GM12892 (cell line): ENCODE measurements around the gene ACOX2.

ENCODE experiments used
- POLR2A ChIP-seq: IDR thresholded peaks from 2 replicates; pipeline ENCODE4 v1.6.1; 2011; ENCODE audit warnings: low read depth, low read length, control low read depth
- POLR2AphosphoS5 ChIP-seq: IDR thresholded peaks from 2 replicates; pipeline ENCODE4 v1.6.1; 2011; ENCODE audit warnings: low read depth, low read length, control low read depth

DNA sequence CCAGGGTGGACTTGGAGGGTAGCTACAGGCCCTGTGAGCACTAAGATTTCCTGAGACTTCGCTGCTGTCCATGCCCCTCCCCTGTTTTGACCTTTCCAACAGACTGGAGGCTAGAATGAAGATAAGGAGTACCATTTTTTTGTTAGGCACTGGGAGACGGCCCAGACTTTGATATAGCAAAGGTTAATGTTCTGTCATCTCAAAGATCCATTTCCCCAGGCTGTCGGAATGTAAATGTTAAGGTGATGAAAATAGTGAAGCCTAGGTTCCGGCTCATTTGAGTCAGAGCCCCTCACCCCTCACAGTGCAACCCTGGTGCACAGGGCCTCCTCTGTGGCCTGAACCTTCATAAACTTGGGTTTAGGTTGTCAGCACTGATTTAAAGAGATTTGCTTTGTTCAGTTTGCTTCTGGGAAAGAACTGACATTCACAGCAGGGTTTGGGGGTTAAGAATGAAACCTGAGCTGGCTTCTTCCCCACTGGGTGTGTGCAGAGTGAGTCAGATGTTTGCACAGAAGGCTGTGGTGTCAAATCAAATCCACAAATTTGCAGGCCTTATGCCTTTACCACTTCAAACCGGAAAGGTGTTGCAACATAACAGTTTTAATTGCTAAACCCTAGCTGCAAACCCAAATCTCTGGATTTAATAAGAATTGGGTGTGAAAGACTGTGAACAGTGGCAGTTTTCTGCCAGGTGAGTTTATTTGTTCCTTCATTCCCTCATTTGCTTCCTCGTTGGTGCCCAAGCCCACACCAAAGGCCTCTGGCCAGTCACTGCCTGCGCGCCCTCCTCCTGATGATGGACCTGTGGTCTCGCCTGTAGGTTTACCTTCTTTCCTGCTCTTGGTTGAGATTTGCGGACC, 65.7 kb downstream of the ACOX2 start:
- TF ChIP-seq POLR2AphosphoS5 (no peak), POLR2A (no peak)
